OCI-LY3 (cell line): ENCODE measurements around the gene CFAP161.

Experiments
- H2AFZ ChIP-seq: fragments of 200-600, 300-600 bp; shearing (Covaris generic); 2 replicates; pipeline ENCODE4 v1.6.0; 2014; ENCODE audit warnings: antibody characterized with exemption, low read depth, low read length
- H3K27ac ChIP-seq: fragments of 200-600, 300-600 bp; sonication (generic); 2 replicates; pipeline ENCODE4 v1.5.1; 2014; ENCODE audit warnings: mild to moderate bottlenecking, low read length, moderate library complexity, mixed read lengths
- H3K27me3 ChIP-seq: fragments of 200-600, 300-600 bp; sonication (generic); 2 replicates; pipeline ENCODE4 v1.6.1; 2014; ENCODE audit warnings: low read depth, low read length, mixed read lengths
- H3K36me3 ChIP-seq: fragments of 200-600, 300-600 bp; sonication (generic); replicated peaks from 2 replicates; pipeline ENCODE3; 2014; ENCODE audit warnings: low read depth, low read length, mixed read lengths
- H3K4me1 ChIP-seq: fragments of 300-600, 200-600 bp; sonication (generic); 2 replicates; pipeline ENCODE4 v1.6.1; 2014; ENCODE audit warnings: low read length, mixed read lengths
- H3K4me2 ChIP-seq: fragments of 200-600, 300-600 bp; sonication (generic); 2 replicates; pipeline ENCODE4 v1.6.1; 2014; ENCODE audit warnings: low read length, mixed read lengths
- H3K4me3 ChIP-seq: fragments of 300-600, 200-600 bp; sonication (generic); 2 replicates; pipeline ENCODE4 v1.5.1; 2014; ENCODE audit warnings: antibody characterized with exemption, mild to moderate bottlenecking, low read length, moderate library complexity
- H3K79me2 ChIP-seq: fragments of 300-600, 200-600 bp; shearing (Covaris generic); 2 replicates; pipeline ENCODE4 v1.6.1; 2014; ENCODE audit warnings: mild to moderate bottlenecking, low read length, mixed read lengths
- H3K9ac ChIP-seq: fragments of 300-600, 200-600 bp; shearing (Covaris generic); 2 replicates; pipeline ENCODE4 v1.6.0; 2014; ENCODE audit warnings: mild to moderate bottlenecking, low read length, moderate library complexity
- H3K9me3 ChIP-seq: fragments of 200-600, 300-600 bp; shearing (Covaris generic); 2 replicates; pipeline ENCODE4 v1.6.1; 2014; ENCODE audit warnings: low read length, mixed read lengths; ENCODE audit not compliant: insufficient read depth
- H4K20me1 ChIP-seq: fragments of 200-600, 300-600 bp; sonication (generic); 2 replicates; pipeline ENCODE4 v1.6.1; 2016; ENCODE audit warnings: low read length, mixed read lengths; ENCODE audit not compliant: insufficient read depth
- EZH2phosphoT487 ChIP-seq: fragments of 200-600 bp; shearing (Covaris generic); IDR thresholded peaks from 2 replicates; pipeline ENCODE4 v1.6.1; 2018; ENCODE audit warnings: antibody characterized with exemption, mixed run types, low read depth
- TF ChIP-seq, protein P1 (sequence below): fragments of 200-600, 300-600 bp; sonication (generic); IDR thresholded peaks from 2 replicates; pipeline ENCODE4 v1.5.1; 2014; ENCODE audit warnings: antibody characterized with exemption, low read length, low read depth

CFAP161 gene

DNA sequence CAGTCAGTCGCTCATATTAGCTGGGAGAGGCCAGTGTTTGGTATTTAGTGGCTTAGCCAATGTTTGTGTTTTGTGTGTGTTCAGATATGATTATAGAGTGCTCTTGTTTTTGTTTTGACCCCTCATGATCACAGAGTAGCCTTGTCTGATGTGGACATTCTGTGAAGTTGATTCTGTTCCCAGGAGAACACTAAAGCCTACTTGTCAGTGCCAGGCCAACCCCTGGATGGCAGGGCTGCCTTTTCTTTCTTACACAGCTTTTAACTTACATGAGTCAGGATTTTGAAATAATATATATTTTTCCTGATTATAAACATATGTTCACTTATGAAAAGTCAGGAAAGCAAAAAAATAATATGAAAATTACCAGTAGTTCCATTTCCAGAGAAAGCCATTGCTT lies 11.9 kb downstream of the CFAP161 start:
- Histone ChIP-seq H3K27ac (no peak overlapping the region), H3K4me1 (peaks cover 31% of the 10 kb centered on the region), H3K79me2 (no peaks in the 10 kb centered on the region), H3K4me2 (no peak overlapping the region), H3K4me3 (no peak overlapping the region), H3K9me3 (0 out of 2 replicates have a peak, but pooled peaks cover 3% of the 10 kb centered on the region), H4K20me1 (no peaks in the 10 kb centered on the region), H3K9ac (no peak overlapping the region), H3K36me3 (no peaks in the 10 kb centered on the region), H3K27me3 (no peaks in the 10 kb centered on the region), H2AFZ (no peak overlapping the region)
- TF ChIP-seq, protein P1, sequence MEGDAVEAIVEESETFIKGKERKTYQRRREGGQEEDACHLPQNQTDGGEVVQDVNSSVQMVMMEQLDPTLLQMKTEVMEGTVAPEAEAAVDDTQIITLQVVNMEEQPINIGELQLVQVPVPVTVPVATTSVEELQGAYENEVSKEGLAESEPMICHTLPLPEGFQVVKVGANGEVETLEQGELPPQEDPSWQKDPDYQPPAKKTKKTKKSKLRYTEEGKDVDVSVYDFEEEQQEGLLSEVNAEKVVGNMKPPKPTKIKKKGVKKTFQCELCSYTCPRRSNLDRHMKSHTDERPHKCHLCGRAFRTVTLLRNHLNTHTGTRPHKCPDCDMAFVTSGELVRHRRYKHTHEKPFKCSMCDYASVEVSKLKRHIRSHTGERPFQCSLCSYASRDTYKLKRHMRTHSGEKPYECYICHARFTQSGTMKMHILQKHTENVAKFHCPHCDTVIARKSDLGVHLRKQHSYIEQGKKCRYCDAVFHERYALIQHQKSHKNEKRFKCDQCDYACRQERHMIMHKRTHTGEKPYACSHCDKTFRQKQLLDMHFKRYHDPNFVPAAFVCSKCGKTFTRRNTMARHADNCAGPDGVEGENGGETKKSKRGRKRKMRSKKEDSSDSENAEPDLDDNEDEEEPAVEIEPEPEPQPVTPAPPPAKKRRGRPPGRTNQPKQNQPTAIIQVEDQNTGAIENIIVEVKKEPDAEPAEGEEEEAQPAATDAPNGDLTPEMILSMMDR, result no peak
- no peak for TF ChIP-seq EZH2phosphoT487

DNA sequence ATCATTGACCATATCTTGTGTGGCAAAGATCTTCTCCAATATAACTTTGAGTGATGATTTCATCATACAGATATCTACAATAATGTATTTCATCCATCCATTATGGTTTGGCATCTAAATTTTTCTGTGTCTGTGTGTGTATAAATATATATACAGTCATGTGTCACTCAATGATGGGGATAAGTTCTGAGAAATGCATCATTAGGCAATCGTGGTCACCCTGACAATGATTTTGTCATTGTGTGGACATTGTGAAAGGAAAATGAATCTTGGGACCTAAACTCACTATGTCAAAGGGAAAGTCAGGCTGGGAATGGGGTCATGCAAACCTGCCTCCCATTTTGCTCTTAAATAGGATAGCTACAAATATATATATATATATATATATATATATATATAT lies 12.4 kb downstream of the CFAP161 start:
- Histone ChIP-seq H4K20me1 (no peaks in the 10 kb centered on the region), H2AFZ (no peak overlapping the region), H3K9ac (no peak overlapping the region), H3K4me3 (no peak overlapping the region), H3K36me3 (no peaks in the 10 kb centered on the region), H3K4me1 (peaks cover 33% of the 10 kb centered on the region), H3K4me2 (no peak overlapping the region), H3K9me3 (0 out of 2 replicates have a peak, but pooled peaks cover 3% of the 10 kb centered on the region), H3K27me3 (no peaks in the 10 kb centered on the region), H3K27ac (no peak overlapping the region), H3K79me2 (no peaks in the 10 kb centered on the region)
- TF ChIP-seq EZH2phosphoT487, result no peak
- TF ChIP-seq, protein P1, result no peak

DNA sequence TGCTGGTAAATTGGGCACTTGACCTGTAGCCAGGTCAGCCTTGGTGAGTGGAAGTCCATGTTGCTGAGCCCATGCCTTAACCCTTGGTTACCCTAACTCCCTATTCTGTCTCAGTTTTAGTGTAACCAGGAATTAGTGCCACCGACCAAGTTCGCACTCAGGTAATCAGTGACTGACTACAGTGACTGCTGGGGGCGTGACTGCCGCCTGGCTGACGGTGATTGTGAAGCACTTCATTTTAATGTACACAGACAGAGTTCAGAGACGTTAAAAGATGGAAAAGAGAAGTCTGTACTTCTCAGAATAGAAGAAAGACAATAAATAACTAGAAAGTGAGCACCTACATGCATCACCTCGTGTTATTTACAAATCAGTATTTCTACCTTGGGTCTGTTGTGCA lies 17.3 kb downstream of the CFAP161 start:
- peaks cover 31% of the 10 kb centered on the region for H3K4me1 ChIP-seq
- H3K4me2 ChIP-seq, result peak overlapping the region; percentile 29
- 0 out of 2 replicates have a peak, but pooled peaks cover 3% of the 10 kb centered on the region for H3K9me3 ChIP-seq
- H2AFZ ChIP-seq, result peak overlapping the region; percentile 13
- no peaks in the 10 kb centered on the region for H3K79me2 ChIP-seq
- no peak overlapping the region for H3K27ac ChIP-seq
- H4K20me1 ChIP-seq, result no peaks in the 10 kb centered on the region
- TF ChIP-seq, protein P1, result peak; percentile 57
- no peak for TF ChIP-seq EZH2phosphoT487
- H3K9ac ChIP-seq, result no peak overlapping the region; the same call in 1 of the 2 replicates
- peaks cover 5% of the 10 kb centered on the region; the same call in 1 of the 2 replicates for H3K27me3 ChIP-seq
- no peaks in the 10 kb centered on the region for H3K36me3 ChIP-seq
- H3K4me3 ChIP-seq, result no peak overlapping the region

DNA sequence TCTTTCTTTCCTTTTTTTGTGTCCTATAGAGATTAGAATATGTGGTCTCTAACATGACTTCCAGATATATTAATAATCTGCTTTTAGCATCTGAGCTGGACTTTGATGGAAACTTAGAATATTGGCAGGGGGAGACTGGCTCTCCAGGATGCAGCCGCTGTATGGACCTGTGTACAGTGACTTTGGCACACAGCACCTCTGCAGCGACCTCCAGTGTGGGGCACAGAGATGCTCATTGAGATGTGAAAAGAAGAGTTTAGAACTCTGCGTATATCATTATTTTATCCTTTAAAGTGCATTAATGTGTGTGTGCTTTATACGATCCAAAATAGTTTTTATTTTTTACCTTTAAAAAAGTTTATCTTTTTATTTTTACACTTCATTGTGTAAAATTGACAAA lies 18.3 kb downstream of the CFAP161 start:
- no peak overlapping the region for H2AFZ ChIP-seq
- H4K20me1 ChIP-seq, result no peaks in the 10 kb centered on the region
- no peak overlapping the region for H3K27ac ChIP-seq
- no peak for TF ChIP-seq EZH2phosphoT487
- TF ChIP-seq, protein P1, result peak; percentile 92
- H3K4me3 ChIP-seq, result no peak overlapping the region
- H3K36me3 ChIP-seq, result no peaks in the 10 kb centered on the region
- H3K9me3 ChIP-seq, result 0 out of 2 replicates have a peak, but pooled peaks cover 3% of the 10 kb centered on the region
- H3K79me2 ChIP-seq, result no peaks in the 10 kb centered on the region
- peaks cover 5% of the 10 kb centered on the region; the same call in 1 of the 2 replicates for H3K27me3 ChIP-seq
- no peak overlapping the region for H3K9ac ChIP-seq
- peaks cover 31% of the 10 kb centered on the region for H3K4me1 ChIP-seq
- no peak overlapping the region for H3K4me2 ChIP-seq
